Gastrocnemius medialis (tissue), 4 donors: ENCODE data around the gene IFITM5.

Source experiments
- CTCF ChIP-seq, 5 experiments: fragments of 450-650 bp in 3 of 5; fragments of 200-600 bp in 2 of 5; sonication (generic) in 2 of 5; IDR thresholded peaks in 4 of 5; conservative IDR thresholded peaks in 1 of 5; 1 replicate in 4 of 5; 2 replicates in 1 of 5; pipeline ENCODE4 v1.5.1; 2016 to 2019; ENCODE audit warnings: antibody characterized with exemption in 5 of 5, mild to moderate bottlenecking in 3 of 5, moderate library complexity in 3 of 5
- POLR2A ChIP-seq, 2 donors: fragments of 450-650 bp; IDR thresholded peaks; one replicate each; pipeline ENCODE4 v1.6.1; 2017; ENCODE audit warnings: antibody characterized with exemption in 2 of 2, mild to moderate bottlenecking in 2 of 2, moderate library complexity in 2 of 2

GRCh38 chr11:297586-298405, 1.5 kb downstream of the IFITM5 start:
- no peak for TF ChIP-seq POLR2A (IDR thresholded peaks at IDR 0.05)
- TF ChIP-seq CTCF (IDR thresholded peaks at IDR 0.05 in 4 of 5, conservative IDR thresholded peaks at IDR 0.05 in 1 of 5) = no peak
